ENCODE data around the gene KIAA0825.

Gene KIAA0825

DNA sequence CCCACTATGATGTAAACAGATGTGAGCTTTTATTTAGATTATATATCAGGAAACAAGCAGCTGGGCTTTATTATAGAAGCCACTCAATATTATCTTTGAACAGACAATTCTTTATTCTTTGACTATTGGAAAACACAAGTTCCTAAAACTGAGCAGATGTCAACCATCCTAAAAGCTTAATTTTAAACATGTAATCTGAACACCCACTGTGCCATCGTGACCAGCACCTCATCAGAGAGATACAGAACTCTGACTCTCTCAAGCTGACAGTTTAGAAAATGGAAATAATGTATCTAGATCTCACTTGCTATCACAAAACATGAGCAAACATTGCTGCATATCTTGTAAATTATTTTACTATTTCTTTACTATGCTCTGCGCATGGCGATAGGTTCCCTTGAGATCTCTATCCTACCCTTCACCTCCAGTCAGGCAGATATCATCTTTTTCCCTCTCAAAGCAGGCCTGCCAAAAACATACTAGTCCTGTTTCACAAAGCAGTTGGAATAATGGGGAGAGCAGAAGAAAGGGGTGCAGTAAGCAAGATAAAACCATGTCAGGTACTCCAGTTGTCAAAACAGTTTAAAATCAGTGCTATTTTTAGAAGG lies 151.0 kb downstream of the KIAA0825 start:
- H3K4me3 Mint-ChIP-seq, result no peak overlapping the region
- H3K27ac Mint-ChIP-seq, result no peak overlapping the region
- H3K4me1 Mint-ChIP-seq (ENCODE audit: low read depth), result no peaks in the 10 kb centered on the region
- H3K36me3 Mint-ChIP-seq (ENCODE audit: low read depth), result no peaks in the 10 kb centered on the region
- no peak for DNase-seq (ENCODE audit: low spot score)
- H3K9me3 Mint-ChIP-seq, result no peaks in the 10 kb centered on the region
- H3K27me3 Mint-ChIP-seq (ENCODE audit: low read depth), result no peaks in the 10 kb centered on the region

- H3K9me3 Mint-ChIP-seq, result no peaks in the 10 kb centered on the region
- no peak overlapping the region for H3K4me3 Mint-ChIP-seq
- no peaks in the 10 kb centered on the region for H3K27me3 Mint-ChIP-seq (ENCODE audit: low read depth)
- no peak overlapping the region for H3K27ac Mint-ChIP-seq
- H3K4me1 Mint-ChIP-seq (ENCODE audit: low read depth), result no peaks in the 10 kb centered on the region
- no peaks in the 10 kb centered on the region for H3K36me3 Mint-ChIP-seq (ENCODE audit: low read depth)
- DNase-seq (ENCODE audit: low spot score), result no peak
Observed at GRCh38 chr5:94463739-94464138, 154.7 kb downstream of the KIAA0825 start.

DNA sequence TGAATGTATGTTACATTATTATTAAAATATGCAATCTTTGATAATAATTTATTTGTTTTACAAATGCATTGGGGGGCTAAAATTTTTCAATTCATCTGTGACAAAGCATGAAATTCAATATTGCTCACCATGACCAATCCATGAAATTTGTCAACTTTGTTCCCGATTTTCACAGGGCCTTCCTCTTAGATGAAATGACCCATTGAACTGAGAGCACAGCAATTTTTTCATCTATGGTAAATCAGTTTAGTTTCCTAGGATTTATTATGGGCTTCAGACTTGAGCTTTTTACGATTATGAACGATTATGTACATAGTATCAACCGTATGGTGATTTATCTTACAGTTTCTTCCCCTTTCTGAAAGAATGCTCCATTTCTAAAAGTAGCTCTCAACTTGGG lies 157.3 kb downstream of the KIAA0825 start:
- no peaks in the 10 kb centered on the region for H3K27me3 Mint-ChIP-seq (ENCODE audit: low read depth)
- DNase-seq (ENCODE audit: low spot score), result no peak
- H3K4me3 Mint-ChIP-seq, result no peak overlapping the region
- no peaks in the 10 kb centered on the region for H3K9me3 Mint-ChIP-seq
- H3K36me3 Mint-ChIP-seq (ENCODE audit: low read depth), result no peaks in the 10 kb centered on the region
- H3K27ac Mint-ChIP-seq, result no peak overlapping the region
- no peaks in the 10 kb centered on the region for H3K4me1 Mint-ChIP-seq (ENCODE audit: low read depth)

DNA sequence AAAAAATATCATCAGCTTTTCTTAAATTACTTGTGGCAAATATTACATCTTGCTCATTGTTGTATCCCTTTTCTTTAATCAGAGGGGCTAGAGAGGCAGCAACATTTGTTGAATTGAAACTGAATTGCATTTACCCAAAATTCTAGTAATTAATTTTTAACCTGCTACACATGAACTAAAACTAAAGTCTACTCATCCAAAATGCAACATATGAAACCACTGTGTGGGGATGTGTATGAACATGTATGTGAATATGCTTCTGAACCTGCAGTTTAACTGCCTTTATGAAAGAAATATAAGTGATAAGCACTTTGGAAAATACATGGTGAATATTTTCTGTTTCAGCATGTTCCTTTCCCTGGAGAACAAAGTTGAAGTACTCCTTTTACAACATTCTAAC lies 158.5 kb downstream of the KIAA0825 start:
- H3K9me3 Mint-ChIP-seq, result no peaks in the 10 kb centered on the region
- H3K4me3 Mint-ChIP-seq, result no peak overlapping the region
- no peaks in the 10 kb centered on the region for H3K4me1 Mint-ChIP-seq (ENCODE audit: low read depth)
- no peaks in the 10 kb centered on the region for H3K27me3 Mint-ChIP-seq (ENCODE audit: low read depth)
- DNase-seq (ENCODE audit: low spot score), result no peak
- no peak overlapping the region for H3K27ac Mint-ChIP-seq
- no peaks in the 10 kb centered on the region for H3K36me3 Mint-ChIP-seq (ENCODE audit: low read depth)

GRCh38 chr5:94457788-94458187 lies 160.6 kb downstream of the KIAA0825 start:
- Mint-ChIP-seq H3K4me3 (no peak overlapping the region), H3K27me3 (ENCODE audit: low read depth) (no peaks in the 10 kb centered on the region), H3K27ac (no peak overlapping the region), H3K36me3 (ENCODE audit: low read depth) (no peaks in the 10 kb centered on the region), H3K4me1 (ENCODE audit: low read depth) (no peaks in the 10 kb centered on the region), H3K9me3 (no peaks in the 10 kb centered on the region)
- no peak for DNase-seq (ENCODE audit: low spot score)

DNA sequence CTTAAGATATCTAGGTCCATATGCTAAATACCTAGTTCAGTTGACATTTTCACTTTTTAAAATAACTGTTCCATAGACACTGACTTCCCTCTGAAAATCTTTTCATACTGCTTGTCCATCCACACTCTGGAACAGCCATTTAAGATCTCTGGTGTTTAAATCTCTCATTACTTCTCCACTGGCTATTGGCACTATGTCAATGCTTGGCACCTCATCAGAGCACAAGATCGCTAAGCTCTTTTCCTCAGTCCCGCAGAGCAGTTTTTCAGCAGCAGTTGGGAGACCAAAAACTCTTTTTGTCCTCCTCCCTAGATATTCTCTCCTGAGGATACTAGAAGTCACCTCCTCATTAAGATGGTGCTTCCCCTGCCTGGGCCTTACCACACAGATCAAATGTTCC lies 172.7 kb downstream of the KIAA0825 start:
- DNase-seq (ENCODE audit: low spot score), result no peak
- H3K27ac Mint-ChIP-seq, result no peak overlapping the region
- no peaks in the 10 kb centered on the region for H3K27me3 Mint-ChIP-seq (ENCODE audit: low read depth)
- no peaks in the 10 kb centered on the region for H3K4me1 Mint-ChIP-seq (ENCODE audit: low read depth)
- no peaks in the 10 kb centered on the region for H3K36me3 Mint-ChIP-seq (ENCODE audit: low read depth)
- no peak overlapping the region for H3K4me3 Mint-ChIP-seq
- H3K9me3 Mint-ChIP-seq, result no peaks in the 10 kb centered on the region

DNA sequence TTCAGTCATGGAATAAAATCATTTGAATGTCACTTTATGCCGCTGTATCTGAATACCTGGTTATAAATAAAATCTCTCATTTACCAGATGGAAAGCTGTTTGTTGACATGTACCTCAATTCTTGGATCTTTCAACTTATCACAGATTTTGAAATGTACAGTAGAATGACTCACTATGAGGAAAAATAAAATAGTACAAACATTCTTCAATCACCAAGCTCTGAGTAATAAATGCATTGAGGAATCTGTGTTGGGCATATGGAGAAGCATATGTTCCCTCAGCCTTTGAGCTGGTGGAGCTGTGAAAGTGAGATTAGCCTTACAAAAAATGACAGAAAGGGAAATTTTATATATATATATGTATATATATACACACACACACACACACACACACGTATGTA lies 175.4 kb downstream of the KIAA0825 start:
- H3K4me1 Mint-ChIP-seq (ENCODE audit: low read depth), result no peaks in the 10 kb centered on the region
- DNase-seq (ENCODE audit: low spot score), result no peak
- H3K27me3 Mint-ChIP-seq (ENCODE audit: low read depth), result no peaks in the 10 kb centered on the region
- H3K4me3 Mint-ChIP-seq, result no peak overlapping the region
- no peaks in the 10 kb centered on the region for H3K9me3 Mint-ChIP-seq
- no peaks in the 10 kb centered on the region for H3K36me3 Mint-ChIP-seq (ENCODE audit: low read depth)
- no peak overlapping the region for H3K27ac Mint-ChIP-seq

GRCh38 chr5:94442076-94442475 lies 176.3 kb downstream of the KIAA0825 start:
- Mint-ChIP-seq H3K4me1 (ENCODE audit: low read depth) (no peaks in the 10 kb centered on the region), H3K4me3 (no peak overlapping the region)
- no peak for DNase-seq (ENCODE audit: low spot score)

DNA sequence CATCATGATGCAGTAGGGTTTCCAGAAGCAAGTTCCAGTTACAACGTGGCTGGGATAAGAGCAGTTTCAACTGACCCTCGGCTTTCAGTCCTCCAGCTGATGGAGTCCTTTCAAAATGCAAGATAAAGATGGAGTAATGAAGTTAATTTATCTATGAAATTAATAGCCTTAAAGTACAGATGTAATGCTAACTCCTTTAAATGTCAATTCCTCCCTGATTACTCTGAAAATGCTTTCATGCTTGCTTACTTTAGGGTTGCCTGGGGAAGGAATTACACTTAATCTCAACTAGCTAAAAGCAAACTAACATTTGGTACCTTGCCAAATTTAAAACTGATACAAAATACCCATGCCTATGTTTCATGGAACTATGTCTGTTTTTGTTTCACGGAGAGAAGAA lies 178.4 kb downstream of the KIAA0825 start:
- Mint-ChIP-seq H3K27ac (no peak overlapping the region), H3K27me3 (ENCODE audit: low read depth) (no peaks in the 10 kb centered on the region), H3K36me3 (ENCODE audit: low read depth) (no peaks in the 10 kb centered on the region), H3K4me1 (ENCODE audit: low read depth) (no peaks in the 10 kb centered on the region), H3K9me3 (no peaks in the 10 kb centered on the region), H3K4me3 (no peak overlapping the region)
- DNase-seq (ENCODE audit: low spot score), result no peak

More at GRCh38 chr5:94442076-94442475, 176.3 kb downstream of the KIAA0825 start:
- no peaks in the 10 kb centered on the region for H3K27me3 Mint-ChIP-seq (ENCODE audit: low read depth)
- H3K36me3 Mint-ChIP-seq (ENCODE audit: low read depth), result no peaks in the 10 kb centered on the region
- no peak overlapping the region for H3K27ac Mint-ChIP-seq
- no peaks in the 10 kb centered on the region for H3K9me3 Mint-ChIP-seq

DNA sequence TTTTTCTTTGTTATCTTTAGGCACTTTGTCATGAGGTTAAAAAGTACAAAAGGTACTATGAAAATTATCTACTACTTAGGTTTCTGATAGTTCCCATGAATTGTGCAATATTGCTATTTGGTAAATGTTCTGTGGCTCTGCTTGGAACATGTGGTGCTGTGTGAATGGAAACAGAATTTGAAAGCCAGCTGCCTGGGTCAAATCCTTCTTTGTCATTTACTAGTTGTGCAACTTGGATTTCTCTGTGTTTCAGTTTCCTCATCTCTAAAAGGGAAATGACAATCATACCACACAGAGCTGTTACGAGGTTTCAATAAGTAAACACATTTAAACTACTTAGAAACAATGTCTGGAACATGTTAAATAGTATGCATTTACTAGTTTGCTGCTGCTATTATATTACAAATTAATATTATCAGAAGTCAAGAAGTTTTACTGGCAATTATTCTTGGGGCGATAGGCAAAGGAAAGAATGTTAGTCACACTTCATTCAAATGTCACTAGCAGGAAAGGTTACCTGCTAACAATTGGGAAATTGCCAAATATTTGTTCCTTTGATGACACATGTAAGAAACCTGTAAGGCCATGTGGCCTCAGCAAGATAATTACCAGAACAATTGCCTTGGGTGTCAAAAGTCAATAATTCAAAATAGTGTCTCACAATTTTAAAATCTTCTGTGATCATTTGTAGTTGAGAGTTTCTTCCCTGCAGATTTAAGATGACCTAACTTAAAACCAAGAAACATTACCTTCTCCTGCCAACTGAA lies 184.8 kb downstream of the KIAA0825 start:
- Mint-ChIP-seq H3K4me3 (no peak overlapping the region), H3K4me1 (ENCODE audit: low read depth) (no peaks in the 10 kb centered on the region), H3K27ac (no peak overlapping the region), H3K27me3 (ENCODE audit: low read depth) (no peaks in the 10 kb centered on the region), H3K36me3 (ENCODE audit: low read depth) (no peaks in the 10 kb centered on the region), H3K9me3 (no peaks in the 10 kb centered on the region)
- no peak for DNase-seq (ENCODE audit: low spot score)

DNA sequence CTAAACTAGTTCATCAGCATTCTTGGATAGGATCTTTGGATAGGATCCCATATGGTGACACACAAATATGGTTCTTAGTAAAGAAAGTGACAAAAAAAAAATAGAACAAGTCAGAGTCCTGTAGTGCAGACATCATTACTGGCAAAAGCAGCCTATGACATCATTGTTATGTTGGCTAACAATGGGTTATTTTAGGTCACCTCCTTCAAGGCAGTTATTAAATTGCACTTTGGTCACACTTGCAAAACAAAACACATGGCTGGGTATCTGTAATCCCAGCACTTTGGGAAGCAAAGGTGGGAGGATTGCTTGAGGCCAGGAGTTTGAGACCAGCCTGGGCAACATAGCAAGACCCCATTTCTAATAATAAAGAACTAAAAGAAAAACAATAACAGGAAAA lies 185.9 kb downstream of the KIAA0825 start:
- Mint-ChIP-seq H3K9me3 (no peaks in the 10 kb centered on the region), H3K4me1 (ENCODE audit: low read depth) (no peaks in the 10 kb centered on the region), H3K36me3 (ENCODE audit: low read depth) (no peaks in the 10 kb centered on the region), H3K27ac (no peak overlapping the region), H3K27me3 (ENCODE audit: low read depth) (no peaks in the 10 kb centered on the region), H3K4me3 (no peak overlapping the region)
- no peak for DNase-seq (ENCODE audit: low spot score)

GRCh38 chr5:94431696-94432095 lies 186.7 kb downstream of the KIAA0825 start:
- Mint-ChIP-seq H3K27ac (no peak overlapping the region), H3K27me3 (ENCODE audit: low read depth) (no peaks in the 10 kb centered on the region), H3K36me3 (ENCODE audit: low read depth) (no peaks in the 10 kb centered on the region), H3K4me1 (ENCODE audit: low read depth) (no peaks in the 10 kb centered on the region), H3K4me3 (no peak overlapping the region), H3K9me3 (no peaks in the 10 kb centered on the region)
- no peak for DNase-seq (ENCODE audit: low spot score)

DNA sequence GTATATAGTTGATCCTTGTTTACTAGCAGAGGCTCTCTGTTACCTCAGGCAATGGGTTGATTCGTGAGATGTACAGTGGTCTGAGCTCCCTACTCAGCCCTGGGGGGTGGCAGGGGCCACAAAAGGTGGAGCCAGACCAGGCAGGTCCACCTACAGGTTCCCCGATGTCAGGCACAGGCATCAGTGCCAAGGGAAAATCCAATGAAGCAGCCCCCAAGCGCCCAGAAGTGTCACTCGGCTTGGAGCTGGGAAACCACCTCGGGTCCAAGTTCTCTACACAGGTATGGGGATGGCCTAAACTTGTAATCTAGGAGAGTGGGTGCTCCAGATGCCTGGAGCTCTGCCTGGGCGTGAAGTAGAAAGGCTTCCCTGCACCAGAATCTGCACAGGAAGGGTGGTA lies 188.8 kb downstream of the KIAA0825 start:
- Mint-ChIP-seq H3K9me3 (no peaks in the 10 kb centered on the region), H3K36me3 (ENCODE audit: low read depth) (no peaks in the 10 kb centered on the region), H3K4me1 (ENCODE audit: low read depth) (no peaks in the 10 kb centered on the region), H3K4me3 (no peak overlapping the region), H3K27me3 (ENCODE audit: low read depth) (no peaks in the 10 kb centered on the region), H3K27ac (no peak overlapping the region)
- DNase-seq (ENCODE audit: low spot score), result no peak

- no peak overlapping the region for H3K4me3 Mint-ChIP-seq
- H3K9me3 Mint-ChIP-seq, result no peaks in the 10 kb centered on the region
- no peaks in the 10 kb centered on the region for H3K27me3 Mint-ChIP-seq (ENCODE audit: low read depth)
- no peaks in the 10 kb centered on the region for H3K4me1 Mint-ChIP-seq (ENCODE audit: low read depth)
- no peaks in the 10 kb centered on the region for H3K36me3 Mint-ChIP-seq (ENCODE audit: low read depth)
- H3K27ac Mint-ChIP-seq, result no peak overlapping the region
- no peak for DNase-seq (ENCODE audit: low spot score)
Observed at GRCh38 chr5:94425396-94425795, 193.0 kb downstream of the KIAA0825 start.

GRCh38 chr5:94423411-94423810 lies 195.0 kb downstream of the KIAA0825 start:
- no peak for DNase-seq (ENCODE audit: low spot score)
- Mint-ChIP-seq H3K4me1 (ENCODE audit: low read depth) (no peaks in the 10 kb centered on the region), H3K27ac (no peak overlapping the region), H3K36me3 (ENCODE audit: low read depth) (no peaks in the 10 kb centered on the region), H3K27me3 (ENCODE audit: low read depth) (no peaks in the 10 kb centered on the region), H3K9me3 (no peaks in the 10 kb centered on the region), H3K4me3 (no peak overlapping the region)
